ENCODE data around the gene ARRB2. TPM values are rescaled to one million over a fixed set of nuclear protein-coding genes. Genes with fewer than 3 reads are reported as not detected.

The ARRB2 gene
- 8.9 and 13.3 TPM in 2 replicates for total RNA-seq (ENCODE audit: low replicate concordance)

DNA sequence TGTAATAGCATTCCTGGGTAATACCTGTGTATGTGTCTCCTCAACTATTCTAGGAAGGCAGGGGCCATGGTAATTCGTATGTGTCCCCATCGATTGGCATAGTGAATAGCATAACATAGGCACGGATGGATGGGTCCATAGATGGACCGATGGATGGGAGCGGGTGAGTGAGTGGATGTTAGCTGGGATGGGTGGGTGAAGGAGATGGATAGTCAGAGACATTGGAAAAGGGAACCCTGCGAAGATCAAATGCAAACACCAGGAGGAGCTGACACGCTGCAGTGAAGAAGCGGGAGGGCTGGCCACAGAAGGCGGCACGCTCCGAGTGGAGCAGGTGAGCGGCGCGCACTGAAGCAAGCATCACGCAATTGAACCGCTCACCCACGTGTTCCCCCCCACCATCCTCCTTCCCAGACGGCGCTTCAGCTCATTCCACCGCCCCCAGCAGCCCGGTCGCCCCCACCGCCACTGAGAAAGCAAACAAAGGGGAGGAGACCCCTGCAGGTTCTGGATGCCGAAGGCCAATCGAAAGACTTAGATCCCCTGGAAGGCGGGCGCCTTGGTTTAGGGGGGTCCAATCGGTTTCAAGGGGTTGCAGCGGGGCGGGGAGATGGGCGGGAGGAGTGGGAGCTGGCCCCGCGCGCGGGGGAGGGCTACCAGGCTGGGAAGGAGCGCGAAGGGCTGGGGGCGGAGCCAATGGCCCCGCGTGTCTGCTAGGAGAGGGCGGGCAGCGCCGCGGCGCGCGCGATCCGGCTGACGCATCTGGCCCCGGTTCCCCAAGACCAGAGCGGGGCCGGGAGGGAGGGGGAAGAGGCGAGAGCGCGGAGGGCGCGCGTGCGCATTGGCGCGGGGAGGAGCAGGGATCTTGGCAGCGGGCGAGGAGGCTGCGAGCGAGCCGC is at the start of gene ARRB2:
TSS of gene ARRB2 (plus strand) at position 839 of the 899 bp plus-strand sequence. CDS start 90 bp downstream, outside the sequence.
- DNase-seq (ENCODE audit: low read depth) = peak; percentile 98
- peak within 1 kb of the TSS; percentile 70 for H3K4me3 ChIP-seq (ENCODE audit: low read depth, low read length)
- TF ChIP-seq, protein P1, sequence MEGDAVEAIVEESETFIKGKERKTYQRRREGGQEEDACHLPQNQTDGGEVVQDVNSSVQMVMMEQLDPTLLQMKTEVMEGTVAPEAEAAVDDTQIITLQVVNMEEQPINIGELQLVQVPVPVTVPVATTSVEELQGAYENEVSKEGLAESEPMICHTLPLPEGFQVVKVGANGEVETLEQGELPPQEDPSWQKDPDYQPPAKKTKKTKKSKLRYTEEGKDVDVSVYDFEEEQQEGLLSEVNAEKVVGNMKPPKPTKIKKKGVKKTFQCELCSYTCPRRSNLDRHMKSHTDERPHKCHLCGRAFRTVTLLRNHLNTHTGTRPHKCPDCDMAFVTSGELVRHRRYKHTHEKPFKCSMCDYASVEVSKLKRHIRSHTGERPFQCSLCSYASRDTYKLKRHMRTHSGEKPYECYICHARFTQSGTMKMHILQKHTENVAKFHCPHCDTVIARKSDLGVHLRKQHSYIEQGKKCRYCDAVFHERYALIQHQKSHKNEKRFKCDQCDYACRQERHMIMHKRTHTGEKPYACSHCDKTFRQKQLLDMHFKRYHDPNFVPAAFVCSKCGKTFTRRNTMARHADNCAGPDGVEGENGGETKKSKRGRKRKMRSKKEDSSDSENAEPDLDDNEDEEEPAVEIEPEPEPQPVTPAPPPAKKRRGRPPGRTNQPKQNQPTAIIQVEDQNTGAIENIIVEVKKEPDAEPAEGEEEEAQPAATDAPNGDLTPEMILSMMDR (IDR thresholded peaks at IDR 0.05; ENCODE audit: insufficient read depth, low read length) = peak; percentile 79

DNA sequence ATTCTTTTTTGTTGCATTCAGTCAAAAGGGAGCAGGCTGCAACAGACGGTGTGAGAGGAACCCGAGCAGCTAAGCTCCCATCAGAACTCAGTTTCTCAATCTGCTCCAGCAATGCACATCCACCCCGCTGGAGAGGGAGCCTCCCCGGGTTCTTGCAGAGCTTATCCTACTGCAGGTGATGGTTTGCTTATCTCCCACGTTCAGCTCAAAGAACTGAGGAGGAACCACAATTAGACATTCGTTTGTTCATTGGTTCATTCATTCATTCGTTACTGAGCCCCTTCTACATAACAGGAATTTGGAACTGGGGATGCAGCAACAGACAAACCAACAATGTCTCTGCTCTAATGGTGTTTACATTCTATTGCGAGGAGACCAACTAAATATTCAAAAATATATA is 46.7 kb upstream of the ARRB2 start:
- TF ChIP-seq, protein P1 (IDR thresholded peaks at IDR 0.05; ENCODE audit: insufficient read depth, low read length) = no peak
- DNase-seq (ENCODE audit: low read depth) = no peak
- no peak overlapping the region for H3K4me3 ChIP-seq (ENCODE audit: low read depth, low read length)

DNA sequence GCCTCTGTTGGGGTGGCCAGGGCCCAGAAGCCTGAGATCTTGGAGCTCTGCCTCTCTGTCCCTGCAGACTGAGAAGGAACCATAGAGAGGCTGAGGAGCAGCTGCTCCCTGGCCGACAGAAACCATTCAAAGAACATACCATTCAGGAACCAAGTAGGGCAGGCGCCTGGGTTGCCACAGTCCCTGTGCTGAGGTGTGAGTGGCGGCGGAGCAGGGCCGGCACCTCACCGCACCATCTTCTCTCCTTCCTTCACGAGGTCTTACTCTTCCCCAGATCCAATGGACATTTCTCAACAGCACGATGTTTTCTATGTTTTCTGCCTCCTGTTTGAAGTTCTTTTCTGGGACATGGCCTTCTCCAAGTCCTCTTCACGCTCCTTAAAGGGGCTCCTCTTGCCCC is 46.2 kb upstream of the ARRB2 start:
- H3K4me3 ChIP-seq (ENCODE audit: low read depth, low read length) = no peak overlapping the region
- TF ChIP-seq, protein P1 (IDR thresholded peaks at IDR 0.05; ENCODE audit: insufficient read depth, low read length) = no peak
- DNase-seq (ENCODE audit: low read depth) = no peak

DNA sequence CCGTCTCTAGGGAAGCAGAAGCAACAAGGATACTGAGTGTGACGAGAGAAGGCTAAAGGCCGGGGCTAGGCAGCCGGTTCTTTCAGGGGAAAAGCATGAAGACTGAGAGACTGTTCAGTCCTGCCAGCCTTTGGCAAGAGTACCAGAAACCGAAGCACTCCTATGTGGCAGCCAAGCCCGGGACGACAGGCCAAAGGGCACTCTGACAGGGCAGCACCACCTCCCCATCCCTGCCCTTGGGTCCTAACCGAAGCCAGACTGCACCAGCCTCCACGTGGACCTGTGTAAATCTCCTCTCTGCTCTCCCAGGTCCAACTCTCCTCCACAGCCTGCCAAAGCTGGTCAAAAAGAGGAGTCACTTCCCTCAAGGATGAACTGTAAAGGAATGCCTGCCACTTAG is 45.4 kb upstream of the ARRB2 start:
- TF ChIP-seq, protein P1 (IDR thresholded peaks at IDR 0.05; ENCODE audit: insufficient read depth, low read length) = no peak
- no peak for DNase-seq (ENCODE audit: low read depth)
- no peak overlapping the region for H3K4me3 ChIP-seq (ENCODE audit: low read depth, low read length)

DNA sequence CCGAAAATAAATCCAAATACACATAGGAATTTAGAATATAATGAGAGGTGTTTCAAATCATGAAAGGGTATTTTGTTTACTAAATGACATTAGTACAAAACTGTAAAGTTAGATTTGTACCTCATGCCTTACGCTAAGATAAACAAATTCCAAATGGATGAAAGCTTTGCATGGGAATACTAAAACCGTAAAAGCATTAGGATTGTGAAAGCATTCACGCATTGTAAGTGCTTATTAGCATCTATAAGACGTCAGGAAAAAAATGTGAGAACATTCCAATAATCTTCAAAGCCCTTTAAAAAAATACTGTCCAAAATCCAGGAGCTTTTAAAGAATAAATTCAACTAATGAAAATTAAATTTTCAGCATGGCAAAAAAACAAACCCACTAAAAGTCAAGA is 44.1 kb upstream of the ARRB2 start:
- H3K4me3 ChIP-seq (ENCODE audit: low read depth, low read length) = no peak overlapping the region
- no peak for DNase-seq (ENCODE audit: low read depth)
- TF ChIP-seq, protein P1 (IDR thresholded peaks at IDR 0.05; ENCODE audit: insufficient read depth, low read length) = no peak

DNA sequence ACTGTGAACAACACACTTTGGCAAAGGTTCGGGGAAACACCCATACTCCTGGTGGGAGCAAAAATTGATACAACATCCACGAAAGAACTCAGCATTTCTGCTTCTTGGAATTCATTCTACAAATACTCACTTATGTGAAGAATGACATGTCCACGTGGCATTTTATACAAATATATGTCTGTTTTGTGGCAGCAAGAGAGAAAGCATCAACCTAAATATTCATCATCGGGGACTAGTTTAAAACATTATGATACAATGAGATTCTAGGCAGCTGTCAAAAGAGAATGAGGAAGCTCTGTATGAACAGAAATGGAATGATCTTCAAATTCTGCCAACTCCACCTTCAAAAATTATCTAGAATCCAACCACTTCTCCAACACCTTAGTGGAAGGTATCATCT is 43.3 kb upstream of the ARRB2 start:
- TF ChIP-seq, protein P1 (IDR thresholded peaks at IDR 0.05; ENCODE audit: insufficient read depth, low read length) = no peak

More for the DNA sequence above, 43.3 kb upstream of the ARRB2 start:
- no peak for DNase-seq (ENCODE audit: low read depth)
- no peak overlapping the region for H3K4me3 ChIP-seq (ENCODE audit: low read depth, low read length)
